OCI-LY1 (cell line): ENCODE data around the gene C1orf52.

Source experiments
- CTCF ChIP-seq: fragments of 200-600 bp; sonication (generic), shearing (Covaris generic); IDR thresholded peaks from 2 replicates; pipeline ENCODE4 v1.5.1; 2017; ENCODE audit warnings: mild to moderate bottlenecking, antibody characterized with exemption, low read length, moderate library complexity, mixed read lengths
- EZH2 ChIP-seq: fragments of 200-600 bp; sonication (generic), shearing (Covaris generic); IDR thresholded peaks from 2 replicates; pipeline ENCODE4 v1.8.0; 2017; ENCODE audit warnings: borderline replicate concordance, mixed run types, mild to moderate bottlenecking, antibody characterized with exemption, low read length, moderate library complexity, mixed read lengths

- TF ChIP-seq CTCF: peak; percentile 34; the same call in 1 of the 2 replicates
- TF ChIP-seq EZH2: no peak
These were observed 19.3 kb downstream of the C1orf52 start for GRCh38 chr1:85240174-85240601.
